Spleen (tissue), 7 donors: Measurements from ENCODE around the gene ATXN7L3.

Source experiments
- POLR2A ChIP-seq, 3 donors: fragments of 450-650 bp; IDR thresholded peaks; one replicate each; pipeline ENCODE4 v1.5.1; 2017; ENCODE audit warnings: antibody characterized with exemption in 3 of 3, mild to moderate bottlenecking in 1 of 3
- TF ChIP-seq, protein P1 (sequence below), 11 experiments: fragments of 200-600 bp in 7 of 11; fragments of 450-650 bp in 4 of 11; sonication (generic) in 4 of 11; IDR thresholded peaks in 8 of 11; conservative IDR thresholded peaks in 3 of 11; 1 replicate in 7 of 11; 2 replicates in 4 of 11; pipeline versions ENCODE4 v1.4.0 to v1.8.0; 2016 to 2021; ENCODE audit warnings: antibody characterized with exemption in 11 of 11, inconsistent platforms in 4 of 11, mild to moderate bottlenecking in 1 of 11
- donor health status: DM: no; HTN: no; CAD: no; lungs with moderate emphysema.
- donor health status: DM: no; HTN: no; CAD: no.
- donor health status: DM: no; HTN: no; CAD: no.

GRCh38 chr17:44199553-44200477 lies at the start of gene ATXN7L3:
- TF ChIP-seq POLR2A (IDR thresholded peaks at IDR 0.05) = no peak
- TF ChIP-seq, protein P1, sequence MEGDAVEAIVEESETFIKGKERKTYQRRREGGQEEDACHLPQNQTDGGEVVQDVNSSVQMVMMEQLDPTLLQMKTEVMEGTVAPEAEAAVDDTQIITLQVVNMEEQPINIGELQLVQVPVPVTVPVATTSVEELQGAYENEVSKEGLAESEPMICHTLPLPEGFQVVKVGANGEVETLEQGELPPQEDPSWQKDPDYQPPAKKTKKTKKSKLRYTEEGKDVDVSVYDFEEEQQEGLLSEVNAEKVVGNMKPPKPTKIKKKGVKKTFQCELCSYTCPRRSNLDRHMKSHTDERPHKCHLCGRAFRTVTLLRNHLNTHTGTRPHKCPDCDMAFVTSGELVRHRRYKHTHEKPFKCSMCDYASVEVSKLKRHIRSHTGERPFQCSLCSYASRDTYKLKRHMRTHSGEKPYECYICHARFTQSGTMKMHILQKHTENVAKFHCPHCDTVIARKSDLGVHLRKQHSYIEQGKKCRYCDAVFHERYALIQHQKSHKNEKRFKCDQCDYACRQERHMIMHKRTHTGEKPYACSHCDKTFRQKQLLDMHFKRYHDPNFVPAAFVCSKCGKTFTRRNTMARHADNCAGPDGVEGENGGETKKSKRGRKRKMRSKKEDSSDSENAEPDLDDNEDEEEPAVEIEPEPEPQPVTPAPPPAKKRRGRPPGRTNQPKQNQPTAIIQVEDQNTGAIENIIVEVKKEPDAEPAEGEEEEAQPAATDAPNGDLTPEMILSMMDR (IDR thresholded peaks at IDR 0.05 in 8 of 11, conservative IDR thresholded peaks at IDR 0.05 in 3 of 11) = peak in 1 of 11 experiments; percentile 29
